PFSK-1 (cell line): Measurements from ENCODE around the gene PDE3A.

Experiments
- FOXP2 ChIP-seq: optimal IDR thresholded peaks from 2 replicates; pipeline ENCODE3; 2011; ENCODE audit warnings: borderline replicate concordance, control low read depth, inconsistent platforms; ENCODE audit not compliant: insufficient read depth; ENCODE audit errors: extremely low read length, extremely low read depth
- POLR2AphosphoS5 ChIP-seq: IDR thresholded peaks from 2 replicates; pipeline ENCODE4 v1.6.1; 2012; ENCODE audit warnings: low read depth, mild to moderate bottlenecking, control low read depth, low read length, moderate library complexity
- SIN3A ChIP-seq: IDR thresholded peaks from 2 replicates; pipeline ENCODE4 v1.6.1; 2012; ENCODE audit warnings: mild to moderate bottlenecking, low read length, moderate library complexity, borderline replicate concordance; ENCODE audit not compliant: insufficient read depth
- TAF1 ChIP-seq: IDR thresholded peaks from 2 replicates; pipeline ENCODE4 v1.6.1; 2012; ENCODE audit warnings: low read length, control low read depth, borderline replicate concordance; ENCODE audit not compliant: insufficient read depth
- TF ChIP-seq, protein P1 (sequence below), 2 experiments: IDR thresholded peaks; 2 replicates each; pipeline versions ENCODE4 v1.6.1 to v1.8.0; 2011 to 2012; ENCODE audit warnings: low read depth in 2 of 2, low read length in 2 of 2, control low read depth in 1 of 2, inconsistent platforms in 1 of 2, mild to moderate bottlenecking in 1 of 2, moderate library complexity in 1 of 2; ENCODE audit not compliant: insufficient read depth in 1 of 2

Gene PDE3A

DNA sequence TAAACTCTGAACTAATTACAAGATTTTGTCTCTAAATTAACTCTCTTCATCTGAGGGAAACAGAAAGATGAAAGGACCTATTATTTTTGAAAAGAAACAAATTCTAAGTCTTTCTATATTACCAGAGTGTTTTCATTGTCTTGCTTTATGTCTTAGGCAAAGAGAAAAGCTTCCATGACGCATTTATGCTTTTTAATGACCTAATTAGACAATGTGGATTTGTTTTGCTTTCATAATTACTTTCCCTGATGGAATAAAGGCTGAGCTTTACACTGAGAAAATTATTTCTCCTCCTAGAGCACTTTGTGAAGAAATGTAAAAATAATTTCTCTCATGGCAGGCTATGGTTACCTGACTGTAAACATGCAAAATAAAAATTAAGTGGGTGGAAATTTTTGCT is 188.8 kb downstream of the PDE3A start:
- TF ChIP-seq, protein P1, sequence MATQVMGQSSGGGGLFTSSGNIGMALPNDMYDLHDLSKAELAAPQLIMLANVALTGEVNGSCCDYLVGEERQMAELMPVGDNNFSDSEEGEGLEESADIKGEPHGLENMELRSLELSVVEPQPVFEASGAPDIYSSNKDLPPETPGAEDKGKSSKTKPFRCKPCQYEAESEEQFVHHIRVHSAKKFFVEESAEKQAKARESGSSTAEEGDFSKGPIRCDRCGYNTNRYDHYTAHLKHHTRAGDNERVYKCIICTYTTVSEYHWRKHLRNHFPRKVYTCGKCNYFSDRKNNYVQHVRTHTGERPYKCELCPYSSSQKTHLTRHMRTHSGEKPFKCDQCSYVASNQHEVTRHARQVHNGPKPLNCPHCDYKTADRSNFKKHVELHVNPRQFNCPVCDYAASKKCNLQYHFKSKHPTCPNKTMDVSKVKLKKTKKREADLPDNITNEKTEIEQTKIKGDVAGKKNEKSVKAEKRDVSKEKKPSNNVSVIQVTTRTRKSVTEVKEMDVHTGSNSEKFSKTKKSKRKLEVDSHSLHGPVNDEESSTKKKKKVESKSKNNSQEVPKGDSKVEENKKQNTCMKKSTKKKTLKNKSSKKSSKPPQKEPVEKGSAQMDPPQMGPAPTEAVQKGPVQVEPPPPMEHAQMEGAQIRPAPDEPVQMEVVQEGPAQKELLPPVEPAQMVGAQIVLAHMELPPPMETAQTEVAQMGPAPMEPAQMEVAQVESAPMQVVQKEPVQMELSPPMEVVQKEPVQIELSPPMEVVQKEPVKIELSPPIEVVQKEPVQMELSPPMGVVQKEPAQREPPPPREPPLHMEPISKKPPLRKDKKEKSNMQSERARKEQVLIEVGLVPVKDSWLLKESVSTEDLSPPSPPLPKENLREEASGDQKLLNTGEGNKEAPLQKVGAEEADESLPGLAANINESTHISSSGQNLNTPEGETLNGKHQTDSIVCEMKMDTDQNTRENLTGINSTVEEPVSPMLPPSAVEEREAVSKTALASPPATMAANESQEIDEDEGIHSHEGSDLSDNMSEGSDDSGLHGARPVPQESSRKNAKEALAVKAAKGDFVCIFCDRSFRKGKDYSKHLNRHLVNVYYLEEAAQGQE (IDR thresholded peaks at IDR 0.05; ENCODE audit: insufficient read depth in 1 of 2, low read depth in 2 of 2, low read length in 2 of 2): no peak
- TF ChIP-seq POLR2AphosphoS5 (no peak), FOXP2 (no peak), SIN3A (no peak), TAF1 (no peak)

DNA sequence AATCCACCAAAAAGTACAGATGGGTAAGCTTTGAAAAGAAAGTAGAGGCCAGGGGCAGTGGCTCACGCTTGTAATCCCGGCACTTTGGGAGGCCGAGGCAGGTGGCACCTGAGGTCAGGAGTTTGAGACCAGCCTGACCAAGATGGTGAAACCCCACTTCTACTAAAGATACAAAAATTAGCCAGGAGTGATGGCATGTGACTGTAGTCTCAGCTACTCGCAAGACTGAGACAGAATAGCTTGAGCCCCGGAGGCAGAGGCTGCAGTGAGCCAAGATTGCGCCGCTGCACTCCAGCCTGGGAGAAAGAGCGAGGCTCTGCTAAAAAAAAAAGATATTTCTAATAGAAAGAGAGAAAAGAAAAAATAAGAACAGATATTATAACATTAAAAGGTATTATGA is 192.6 kb downstream of the PDE3A start:
- TF ChIP-seq SIN3A: no peak
- TF ChIP-seq TAF1: no peak
- TF ChIP-seq, protein P1 (IDR thresholded peaks at IDR 0.05; ENCODE audit: insufficient read depth in 1 of 2, low read depth in 2 of 2, low read length in 2 of 2): no peak
- no peak for TF ChIP-seq POLR2AphosphoS5
- no peak for TF ChIP-seq FOXP2

DNA sequence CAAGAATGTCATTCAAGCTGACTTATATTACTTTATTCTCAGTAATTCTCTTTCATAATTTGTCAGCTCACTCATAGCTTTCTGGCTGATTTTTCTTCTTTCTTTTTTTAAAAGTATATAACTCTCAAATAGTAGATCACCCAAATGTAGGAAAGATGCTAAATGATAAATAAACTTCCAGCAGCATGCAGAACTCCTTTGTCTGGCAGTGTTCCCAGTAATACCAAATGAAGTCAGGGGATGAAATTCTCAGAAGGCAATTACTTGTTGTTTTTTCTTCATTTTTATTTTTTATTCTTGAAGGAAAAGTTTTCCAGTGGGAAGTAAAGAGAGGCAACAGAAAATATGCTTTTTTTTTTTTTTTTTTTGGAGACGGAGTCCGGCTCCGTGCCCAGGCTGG is 193.5 kb downstream of the PDE3A start:
- TF ChIP-seq SIN3A (no peak), TAF1 (no peak), FOXP2 (no peak), POLR2AphosphoS5 (no peak)
- TF ChIP-seq, protein P1 (IDR thresholded peaks at IDR 0.05; ENCODE audit: insufficient read depth in 1 of 2, low read depth in 2 of 2, low read length in 2 of 2): no peak

DNA sequence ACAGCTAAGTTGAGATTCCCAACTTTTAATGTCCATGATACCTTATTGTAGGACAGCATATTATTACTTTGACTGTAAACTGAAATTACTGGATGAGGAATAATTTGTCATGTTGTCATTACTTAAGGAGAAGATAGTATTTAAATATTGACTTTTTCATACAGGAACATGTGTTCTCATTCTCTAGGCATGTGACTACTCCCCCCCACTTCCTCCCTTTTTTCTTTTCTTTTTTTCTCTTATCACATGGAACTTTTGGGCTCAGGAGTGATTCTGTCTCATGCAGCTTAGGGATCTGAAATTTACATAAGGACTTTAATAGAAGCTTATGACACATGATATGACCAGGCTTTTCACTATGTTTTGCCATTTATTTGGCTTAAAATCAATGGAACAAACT is 199.1 kb downstream of the PDE3A start:
- TF ChIP-seq SIN3A (no peak), TAF1 (no peak)
- TF ChIP-seq, protein P1 (IDR thresholded peaks at IDR 0.05; ENCODE audit: insufficient read depth in 1 of 2, low read depth in 2 of 2, low read length in 2 of 2): no peak

DNA sequence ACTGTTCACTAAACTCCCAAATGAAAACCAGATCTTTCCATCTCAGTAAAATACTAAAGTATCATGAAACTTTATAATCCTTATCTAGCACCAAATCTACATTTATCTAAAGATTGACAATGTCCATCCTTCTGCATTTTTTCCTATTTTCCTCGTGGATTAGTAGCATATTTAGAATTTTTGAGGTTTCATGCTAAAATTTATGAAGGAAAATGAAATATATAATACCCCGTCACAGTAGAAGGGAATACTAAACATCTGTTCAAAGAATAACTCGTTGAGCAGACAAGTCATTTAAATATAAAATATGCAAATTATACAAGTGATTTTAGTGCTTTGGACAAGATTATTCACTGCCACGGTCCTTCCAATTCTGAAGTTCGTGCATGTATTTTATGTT is 204.1 kb downstream of the PDE3A start:
- TF ChIP-seq SIN3A (no peak), TAF1 (no peak), FOXP2 (no peak), POLR2AphosphoS5 (no peak)
- TF ChIP-seq, protein P1 (IDR thresholded peaks at IDR 0.05; ENCODE audit: insufficient read depth in 1 of 2, low read depth in 2 of 2, low read length in 2 of 2): no peak
